GM03348 (cell line): ENCODE data around the gene SH3RF3.

Experiments
- DNase-seq: peaks from one replicate; pipeline ENCODE4 v3.0.0; 2012; ENCODE audit warnings: low spot score

The SH3RF3 gene

GRCh38 chr2:109183871-109184270 is 54.9 kb downstream of the SH3RF3 start:
- no peak for DNase-seq

GRCh38 chr2:109184368-109184767 is 55.4 kb downstream of the SH3RF3 start:
- no peak for DNase-seq

GRCh38 chr2:109185338-109185737 is 56.3 kb downstream of the SH3RF3 start:
- DNase-seq = peak; percentile 78

- DNase-seq = peak; percentile 86
These were observed 57.0 kb downstream of the SH3RF3 start for GRCh38 chr2:109185821-109186570.

- no peak for DNase-seq
These were observed 57.7 kb downstream of the SH3RF3 start for GRCh38 chr2:109186656-109187250.

GRCh38 chr2:109187711-109188495 is 58.9 kb downstream of the SH3RF3 start:
- no peak for DNase-seq

- no peak for DNase-seq
These were observed 59.5 kb downstream of the SH3RF3 start for GRCh38 chr2:109188496-109188890.

DNA sequence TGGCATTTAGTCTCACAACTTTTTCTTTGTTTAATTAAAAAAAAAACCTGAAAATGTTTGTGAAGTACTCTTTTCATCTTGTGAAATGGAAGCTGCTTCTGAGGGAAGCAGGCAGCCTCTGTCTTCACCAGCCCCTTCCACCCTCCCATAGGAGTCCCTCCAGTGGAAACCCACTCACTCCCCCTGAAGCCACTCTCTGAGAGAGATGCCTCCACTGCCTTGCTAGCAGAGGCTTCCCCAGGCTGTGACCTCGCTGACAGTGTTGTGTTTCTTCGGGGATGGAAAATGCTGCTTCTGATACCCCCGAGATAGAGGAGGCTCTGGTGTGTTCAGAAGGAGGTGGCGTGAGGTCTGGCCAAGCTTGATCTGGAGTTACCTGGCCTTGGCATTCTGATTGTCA is 59.9 kb downstream of the SH3RF3 start:
- DNase-seq = no peak

- no peak for DNase-seq
These were observed 60.7 kb downstream of the SH3RF3 start for GRCh38 chr2:109189751-109190150.

DNA sequence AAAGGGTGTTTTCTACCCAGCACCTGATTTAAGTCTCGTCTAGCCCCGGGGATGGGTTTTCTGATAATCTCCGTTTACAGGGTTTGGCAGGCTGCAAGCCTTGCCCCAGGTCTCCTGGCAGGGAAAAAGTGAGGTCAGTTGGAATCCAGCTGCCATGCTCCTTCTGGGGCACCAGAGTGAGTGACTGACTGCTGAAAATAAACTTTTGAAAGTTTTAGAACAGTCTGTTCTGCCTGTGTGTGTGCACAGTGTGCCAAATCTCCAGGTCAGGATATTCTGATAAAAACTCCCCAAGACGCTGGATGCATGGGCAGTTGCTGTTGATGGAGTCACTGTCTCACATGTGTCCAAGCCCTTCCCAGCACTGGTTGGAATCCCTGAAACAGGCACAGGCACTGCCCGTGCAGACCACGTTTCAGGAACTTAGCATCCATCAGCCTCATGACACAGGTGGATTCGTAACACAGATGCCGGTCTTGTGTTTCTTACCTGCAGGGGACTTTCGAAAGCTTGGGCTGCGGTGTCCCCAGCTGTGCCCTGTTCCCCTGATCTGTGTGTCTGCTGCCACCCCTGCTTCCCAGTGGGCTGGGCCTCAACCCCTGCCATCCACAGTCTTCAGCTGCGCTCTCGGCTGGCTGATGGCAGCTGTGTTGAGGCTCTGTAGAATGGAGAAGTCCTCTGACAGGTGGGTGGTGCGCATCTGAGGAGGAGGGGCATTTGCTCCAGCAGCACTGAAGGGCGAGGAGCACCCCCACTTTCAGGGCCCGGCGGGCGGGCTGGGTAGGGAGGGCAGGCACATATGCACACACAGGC is 65.0 kb downstream of the SH3RF3 start:
- DNase-seq = no peak

DNA sequence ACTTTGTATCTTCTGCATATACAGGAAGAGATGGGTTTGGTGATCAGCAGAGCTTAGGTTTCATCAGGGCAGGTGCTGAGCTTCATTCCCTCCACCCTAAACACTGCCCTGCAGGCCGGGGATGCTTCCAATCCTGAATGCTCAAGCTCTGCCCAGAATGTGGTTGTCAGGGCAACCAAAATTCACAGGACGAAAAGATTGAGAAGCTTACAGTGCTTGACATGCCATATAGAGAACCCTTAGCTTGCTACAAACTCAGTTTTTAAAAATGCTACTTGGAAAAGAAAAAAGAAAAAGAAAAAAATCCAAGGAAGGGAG is 65.6 kb downstream of the SH3RF3 start:
- no peak for DNase-seq

DNA sequence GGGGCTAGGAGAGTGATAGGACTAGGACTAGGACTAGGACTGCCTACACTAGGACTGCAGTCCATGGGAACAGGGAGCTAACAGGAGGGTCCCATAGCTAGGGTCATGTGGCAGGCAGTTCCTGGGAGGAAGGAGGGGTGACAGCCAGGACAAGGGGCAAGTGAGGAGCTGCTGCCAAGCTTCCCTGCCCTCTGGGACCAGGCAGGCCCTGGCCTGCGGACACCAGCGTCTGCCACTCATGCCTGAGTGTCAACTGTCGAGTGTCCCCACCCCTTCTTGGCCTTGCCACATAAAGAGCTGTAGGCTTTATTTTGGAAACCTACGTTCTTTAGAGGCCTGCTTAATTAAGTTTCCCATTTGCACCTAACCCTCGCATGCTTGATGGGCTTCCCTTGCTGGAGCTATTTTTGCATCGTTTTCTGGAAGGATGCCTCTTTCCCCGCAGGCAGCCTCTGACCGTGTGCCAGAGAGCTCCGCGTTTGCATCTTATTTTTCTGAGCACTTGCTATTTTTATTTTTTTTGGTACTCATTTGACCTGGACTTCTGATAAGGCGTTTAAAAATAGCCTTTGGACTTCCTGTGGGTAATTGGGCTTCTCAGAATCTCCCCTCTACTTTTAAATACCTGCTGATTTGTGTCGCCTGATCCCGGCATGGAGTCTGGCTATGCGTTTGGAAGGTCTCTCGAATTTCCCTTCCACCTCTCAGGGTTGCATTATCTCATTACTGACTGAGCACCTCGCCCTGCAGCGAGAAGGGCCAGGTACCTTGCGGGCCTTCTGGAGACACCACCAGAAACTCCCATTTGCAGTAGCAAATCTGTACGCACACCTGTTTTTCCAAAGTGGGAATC is 66.4 kb downstream of the SH3RF3 start:
- no peak for DNase-seq

- no peak for DNase-seq
These were observed 67.3 kb downstream of the SH3RF3 start for GRCh38 chr2:109196081-109196875.

DNA sequence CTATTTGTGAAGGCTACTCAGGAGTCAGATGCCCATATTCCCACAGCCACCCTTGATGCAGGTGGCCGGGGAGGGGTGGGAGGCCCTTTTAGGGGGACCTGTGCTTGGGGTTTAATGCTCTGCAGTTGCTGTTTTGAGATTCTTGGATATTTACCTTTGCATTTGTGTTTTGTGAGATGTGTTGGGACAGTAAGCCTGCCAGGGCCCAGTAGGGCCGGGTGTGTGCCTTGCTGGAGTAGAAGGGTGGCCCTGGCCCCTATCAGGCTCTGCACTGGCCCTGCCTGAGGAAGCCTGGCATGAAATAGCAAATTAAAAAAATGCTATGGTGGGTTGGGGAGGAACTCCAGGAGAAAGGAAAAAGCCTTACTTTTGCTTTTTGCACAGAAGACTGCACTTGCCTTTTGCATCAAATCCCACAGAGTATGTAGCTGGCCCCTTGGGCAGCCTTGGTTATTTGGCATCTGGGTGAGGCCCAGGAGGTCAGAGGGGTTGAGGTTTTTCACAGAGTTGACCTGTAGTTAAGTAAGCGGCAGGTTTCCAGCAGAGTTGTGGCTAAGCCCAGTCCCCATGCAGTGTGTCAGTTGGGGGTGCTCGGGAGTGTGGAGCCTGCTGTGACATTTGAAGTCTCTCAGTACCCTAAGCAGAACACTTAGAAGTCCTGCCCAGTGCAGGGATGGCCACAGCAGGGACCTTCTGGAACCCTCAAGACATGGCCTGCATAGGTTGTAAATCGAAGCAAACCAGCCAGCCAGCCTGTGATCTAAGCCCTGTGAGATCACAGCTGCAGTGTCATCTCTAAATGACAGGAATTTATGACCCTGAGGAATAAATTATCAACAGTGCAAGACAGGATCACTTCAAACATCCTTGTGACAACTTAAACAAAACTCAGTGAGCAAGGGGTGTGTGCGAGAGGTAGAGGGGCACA is 68.8 kb downstream of the SH3RF3 start:
- DNase-seq = no peak

GRCh38 chr2:109199790-109200189 is 70.8 kb downstream of the SH3RF3 start:
- DNase-seq = no peak

DNA sequence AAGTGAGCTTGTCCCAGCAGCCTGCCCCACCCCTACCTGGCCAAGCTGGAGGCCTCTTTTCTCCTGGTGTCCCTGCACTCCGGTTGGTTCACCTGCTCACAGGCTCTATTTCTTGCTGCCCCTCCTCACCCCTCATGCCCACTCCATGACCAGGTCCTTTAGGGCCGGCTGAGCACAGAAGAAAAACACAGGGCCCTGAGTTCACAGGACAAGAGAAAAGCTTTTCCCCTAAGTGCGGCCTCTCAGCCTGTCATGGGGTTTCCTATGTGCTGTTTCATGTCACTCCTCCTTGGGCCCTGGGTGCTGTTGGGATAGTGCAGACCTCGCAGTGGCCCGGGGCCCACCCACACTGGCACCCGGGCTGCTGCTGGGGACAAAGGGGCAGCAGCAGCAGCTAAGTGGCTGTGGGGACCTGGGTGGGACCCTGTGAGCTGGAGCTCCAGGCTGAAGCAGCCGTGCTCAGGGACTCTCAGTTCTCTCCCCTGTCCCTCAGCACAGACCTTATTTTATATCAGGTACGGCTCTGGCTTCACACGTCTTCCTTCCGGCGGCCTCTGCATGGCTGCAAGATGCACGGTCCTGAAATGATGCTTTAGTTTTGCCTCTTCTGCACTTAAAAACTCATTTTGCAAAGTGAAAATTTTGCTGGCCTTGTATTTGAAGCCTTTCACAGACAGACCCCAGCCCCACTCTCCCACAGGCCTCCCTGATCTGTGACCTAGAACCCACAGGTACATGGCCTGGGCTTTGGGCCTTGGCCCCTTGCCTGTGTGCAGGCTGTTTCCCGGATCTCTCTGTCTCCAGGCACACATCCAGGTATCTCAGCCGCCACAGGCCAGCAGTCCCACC is 71.8 kb downstream of the SH3RF3 start:
- DNase-seq = no peak

GRCh38 chr2:109201465-109202327 is 72.7 kb downstream of the SH3RF3 start:
- no peak for DNase-seq

DNA sequence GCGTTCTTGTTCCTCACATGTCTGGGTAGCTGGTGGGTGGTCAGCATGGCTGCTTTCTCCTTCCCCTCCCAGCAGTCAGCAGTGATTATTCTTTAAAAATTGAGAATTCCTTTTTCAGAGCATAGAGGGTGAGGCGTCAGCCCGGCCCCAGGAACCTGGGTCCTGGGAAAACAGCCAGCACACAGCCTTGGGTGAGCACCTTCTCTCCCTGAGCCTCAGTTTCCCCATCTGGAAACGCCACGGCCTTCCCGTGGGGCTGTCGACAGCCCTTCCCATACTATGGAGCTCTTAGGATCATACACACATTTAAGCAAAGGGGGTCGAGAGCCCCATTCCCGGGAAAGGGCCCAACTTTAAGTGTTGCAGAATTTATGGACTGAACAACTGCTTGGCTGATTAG is 73.5 kb downstream of the SH3RF3 start:
- DNase-seq = no peak
